HepG2 (cell line): ENCODE measurements around the gene MIA2. TPM values are rescaled to one million over a fixed set of nuclear protein-coding genes. Genes with fewer than 3 reads are reported as not detected.
A peak's percentile ranks its signal among the peaks of the same experiment; 100 is the strongest.

Experiments used
- ARNT2 ChIP-seq: sonication (generic); formaldehyde crosslinking; IDR thresholded peaks from 2 replicates; pipeline ENCODE4 v1.8.0; 2022; ENCODE audit warnings: mild to moderate bottlenecking, low read depth, missing genetic modification reagents, moderate library complexity
- ATRX ChIP-seq: sonication (generic); formaldehyde crosslinking; IDR thresholded peaks from 2 replicates; pipeline ENCODE4 v1.4.0; 2020; ENCODE audit warnings: missing genetic modification reagents, borderline replicate concordance
- CHD4 ChIP-seq: fragments of 200-600 bp; sonication (generic); IDR thresholded peaks from 2 replicates; pipeline ENCODE4 v1.7.0; 2017; ENCODE audit warnings: mild to moderate bottlenecking, low read length, borderline replicate concordance
- ESRRA ChIP-seq: sonication (generic); formaldehyde crosslinking; IDR thresholded peaks from 2 replicates; pipeline ENCODE4 v1.5.1; 2020; ENCODE audit warnings: mild to moderate bottlenecking, low read depth, missing genetic modification reagents
- FLYWCH1 ChIP-seq: sonication (generic); formaldehyde crosslinking; IDR thresholded peaks from 2 replicates; pipeline ENCODE4 v1.8.1; 2023; ENCODE audit warnings: mild to moderate bottlenecking, missing genetic modification reagents
- HOMEZ ChIP-seq: IDR thresholded peaks from 2 replicates; pipeline ENCODE4 v1.6.1; 2016; ENCODE audit warnings: low read depth
- JDP2 ChIP-seq: sonication (generic); formaldehyde crosslinking; IDR thresholded peaks from 2 replicates; pipeline ENCODE4 v1.8.1; 2022; ENCODE audit warnings: missing genetic modification reagents, borderline replicate concordance
- MEF2D ChIP-seq: sonication (generic); formaldehyde crosslinking; IDR thresholded peaks from 2 replicates; pipeline ENCODE4 v1.5.1; 2020; ENCODE audit warnings: mild to moderate bottlenecking, missing genetic modification reagents
- NFKBIZ ChIP-seq: IDR thresholded peaks from 2 replicates; pipeline ENCODE4 v1.6.1; 2018; ENCODE audit warnings: missing genetic modification reagents, missing compliant biosample characterization
- NRL ChIP-seq: sonication (generic); formaldehyde crosslinking; IDR thresholded peaks from 2 replicates; pipeline ENCODE4 v1.5.0; 2020; ENCODE audit warnings: missing genetic modification reagents, mild to moderate bottlenecking, moderate library complexity, borderline replicate concordance
- SAP130 ChIP-seq: IDR thresholded peaks from 2 replicates; pipeline ENCODE4 v1.6.1; 2016; ENCODE audit warnings: low read depth
- SIX4 ChIP-seq: sonication (generic); formaldehyde crosslinking; IDR thresholded peaks from 2 replicates; pipeline ENCODE4 v1.4.0; 2020; ENCODE audit warnings: missing genetic modification reagents
- ZNF432 ChIP-seq: sonication (generic); formaldehyde crosslinking; IDR thresholded peaks from 2 replicates; pipeline ENCODE4 v1.5.0; 2020; ENCODE audit warnings: missing genetic modification reagents, mild to moderate bottlenecking, borderline replicate concordance
- ZNF570 ChIP-seq: sonication (generic); formaldehyde crosslinking; IDR thresholded peaks from 2 replicates; pipeline ENCODE4 v1.4.0; 2020; ENCODE audit warnings: mild to moderate bottlenecking, missing genetic modification reagents, borderline replicate concordance
- ZNF614 ChIP-seq: IDR thresholded peaks from 2 replicates; pipeline ENCODE4 v1.6.1; 2018; ENCODE audit warnings: missing biosample characterization, missing genetic modification reagents, inconsistent platforms, borderline replicate concordance
- ZNF629 ChIP-seq: sonication (generic); formaldehyde crosslinking; conservative IDR thresholded peaks from 2 replicates; pipeline ENCODE4 v1.5.0; 2020; ENCODE audit warnings: missing genetic modification reagents
- ZSCAN12 ChIP-seq: sonication (generic); formaldehyde crosslinking; IDR thresholded peaks from 2 replicates; pipeline ENCODE4 v1.9.0; 2021; ENCODE audit warnings: mild to moderate bottlenecking, missing genetic modification reagents
- polyA plus RNA-seq, 8 experiments: library from polyadenylated mRNA; depleted of rRNA in 3 of 8; stranded (reverse) in 7 of 8; unstranded in 1 of 8; fragments of >200 nt; fragmentation: Illumina TruSeq in 4 of 8; extraction: Trizol in 4 of 8; gene quantifications; 2 replicates each; pipeline versions ENCODE4 v1.2.1 to v1.2.3, GENCODE V29; 2011 to 2016; ENCODE audit warnings: low read depth in 4 of 8, missing spikeins in 1 of 8, mixed read lengths in 1 of 8; ENCODE audit not compliant: insufficient read depth in 1 of 8
- total RNA-seq, 5 experiments: library from RNA; depleted of rRNA; stranded (reverse); fragments of >200 nt; fragmentation: Illumina TruSeq; extraction: Trizol; gene quantifications; 2 replicates each; pipeline ENCODE4 v1.2.3, GENCODE V29; 2016; ENCODE audit warnings: low read depth in 1 of 5
- TF ChIP-seq, protein P1 (sequence below): sonication (generic); formaldehyde crosslinking; IDR thresholded peaks from 2 replicates; pipeline ENCODE4 v1.8.1; 2023; ENCODE audit warnings: mild to moderate bottlenecking, missing genetic modification reagents
- TF ChIP-seq, protein P2 (sequence below): sonication (generic); formaldehyde crosslinking; IDR thresholded peaks from 2 replicates; pipeline ENCODE4 v1.5.0; 2020; ENCODE audit warnings: missing genetic modification reagents
- TF ChIP-seq, protein P3 (sequence below): sonication (generic); formaldehyde crosslinking; IDR thresholded peaks from 2 replicates; pipeline ENCODE4 v1.8.1; 2023; ENCODE audit warnings: missing genetic modification reagents, mild to moderate bottlenecking, borderline replicate concordance
- TF ChIP-seq, protein P4 (sequence below): sonication (generic); formaldehyde crosslinking; IDR thresholded peaks from 2 replicates; pipeline ENCODE4 v1.8.0; 2022; ENCODE audit warnings: missing genetic modification reagents, mild to moderate bottlenecking, borderline replicate concordance
- TF ChIP-seq, protein P5 (sequence below): sonication (generic); formaldehyde crosslinking; IDR thresholded peaks from 2 replicates; pipeline ENCODE4 v1.8.0; 2022; ENCODE audit warnings: mild to moderate bottlenecking, missing genetic modification reagents, borderline replicate concordance

MIA2 gene
- total and polyA plus RNA-seq, 2 of the 13 experiments (the other 11 are each of a cell fraction or from before 2014, with no cell fraction given) = 134 to 158 TPM

GRCh38 chr14:39232554-39233415 lies 930 bp upstream of the MIA2 start (continued):
- TF ChIP-seq ZSCAN12 = peak; percentile 89
- peak; percentile 74 for TF ChIP-seq SAP130 (CRISPR knock-in tag)
- TF ChIP-seq, protein P1, sequence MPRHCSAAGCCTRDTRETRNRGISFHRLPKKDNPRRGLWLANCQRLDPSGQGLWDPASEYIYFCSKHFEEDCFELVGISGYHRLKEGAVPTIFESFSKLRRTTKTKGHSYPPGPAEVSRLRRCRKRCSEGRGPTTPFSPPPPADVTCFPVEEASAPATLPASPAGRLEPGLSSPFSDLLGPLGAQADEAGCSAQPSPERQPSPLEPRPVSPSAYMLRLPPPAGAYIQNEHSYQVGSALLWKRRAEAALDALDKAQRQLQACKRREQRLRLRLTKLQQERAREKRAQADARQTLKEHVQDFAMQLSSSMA = no peak
- TF ChIP-seq HOMEZ = peak; percentile 34; the same call in 1 of the 2 replicates
- 0 out of 2 replicates have a peak, but pooled peaks have one; percentile 23 for TF ChIP-seq ZNF629 (CRISPR knock-in tag)
- no peak for TF ChIP-seq JDP2 (CRISPR knock-in tag)
- TF ChIP-seq, protein P2, sequence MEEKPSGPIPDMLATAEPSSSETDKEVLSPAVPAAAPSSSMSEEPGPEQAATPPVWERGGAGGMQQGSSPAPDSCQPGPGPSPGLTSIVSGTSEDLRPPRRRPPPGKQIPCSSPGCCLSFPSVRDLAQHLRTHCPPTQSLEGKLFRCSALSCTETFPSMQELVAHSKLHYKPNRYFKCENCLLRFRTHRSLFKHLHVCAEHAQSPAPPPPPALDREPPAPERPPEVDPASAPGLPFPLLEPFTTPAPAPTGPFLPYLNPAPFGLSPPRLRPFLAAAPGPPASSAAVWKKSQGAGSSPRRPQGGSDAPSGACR = no peak
- peak; percentile 65; the same call in 1 of the 2 replicates for TF ChIP-seq ESRRA (CRISPR knock-in tag)
- TF ChIP-seq ATRX (CRISPR knock-in tag) = no peak
- TF ChIP-seq ARNT2 (CRISPR knock-in tag) = no peak
- TF ChIP-seq, protein P3, sequence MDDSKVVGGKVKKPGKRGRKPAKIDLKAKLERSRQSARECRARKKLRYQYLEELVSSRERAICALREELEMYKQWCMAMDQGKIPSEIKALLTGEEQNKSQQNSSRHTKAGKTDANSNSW = no peak
- peak; percentile 50; the same call in 1 of the 2 replicates for TF ChIP-seq SIX4 (CRISPR knock-in tag)
- no peak for TF ChIP-seq NRL (CRISPR knock-in tag)
- peak; percentile 87; the same call in 1 of the 2 replicates for TF ChIP-seq ZNF614 (CRISPR knock-in tag)
- no peak for TF ChIP-seq CHD4
- TF ChIP-seq, protein P4, sequence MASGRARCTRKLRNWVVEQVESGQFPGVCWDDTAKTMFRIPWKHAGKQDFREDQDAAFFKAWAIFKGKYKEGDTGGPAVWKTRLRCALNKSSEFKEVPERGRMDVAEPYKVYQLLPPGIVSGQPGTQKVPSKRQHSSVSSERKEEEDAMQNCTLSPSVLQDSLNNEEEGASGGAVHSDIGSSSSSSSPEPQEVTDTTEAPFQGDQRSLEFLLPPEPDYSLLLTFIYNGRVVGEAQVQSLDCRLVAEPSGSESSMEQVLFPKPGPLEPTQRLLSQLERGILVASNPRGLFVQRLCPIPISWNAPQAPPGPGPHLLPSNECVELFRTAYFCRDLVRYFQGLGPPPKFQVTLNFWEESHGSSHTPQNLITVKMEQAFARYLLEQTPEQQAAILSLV (CRISPR knock-in tag) = no peak
- no peak for TF ChIP-seq FLYWCH1 (CRISPR knock-in tag)
- no peak for TF ChIP-seq ZNF570 (CRISPR knock-in tag)
- TF ChIP-seq, protein P5, sequence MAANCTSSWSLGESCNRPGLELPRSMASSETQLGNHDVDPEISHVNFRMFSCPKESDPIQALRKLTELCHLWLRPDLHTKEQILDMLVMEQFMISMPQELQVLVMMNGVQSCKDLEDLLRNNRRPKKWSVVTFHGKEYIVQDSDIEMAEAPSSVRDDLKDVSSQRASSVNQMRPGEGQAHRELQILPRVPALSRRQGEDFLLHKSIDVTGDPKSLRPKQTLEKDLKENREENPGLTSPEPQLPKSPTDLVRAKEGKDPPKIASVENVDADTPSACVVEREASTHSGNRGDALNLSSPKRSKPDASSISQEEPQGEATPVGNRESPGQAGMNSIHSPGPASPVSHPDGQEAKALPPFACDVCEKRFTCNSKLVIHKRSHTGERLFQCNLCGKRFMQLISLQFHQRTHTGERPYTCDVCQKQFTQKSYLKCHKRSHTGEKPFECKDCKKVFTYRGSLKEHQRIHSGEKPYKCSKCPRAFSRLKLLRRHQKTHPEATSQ (CRISPR knock-in tag) = peak; percentile 90; the same call in 1 of the 2 replicates
- TF ChIP-seq MEF2D (CRISPR knock-in tag) = no peak
- TF ChIP-seq ZNF432 (CRISPR knock-in tag) = no peak
- peak; percentile 61; the same call in 1 of the 2 replicates for TF ChIP-seq NFKBIZ (CRISPR knock-in tag)
